Medulla oblongata (tissue), 1 donor: ENCODE data around the gene ADAMTS13.
A peak's percentile ranks its signal among the peaks of the same experiment; 100 is the strongest.

Experiments used
- DNase-seq: peaks from one replicate; pipeline ENCODE4 v3.0.0-alpha.2; 2015; ENCODE audit errors: extremely low spot score

The ADAMTS13 gene

DNA sequence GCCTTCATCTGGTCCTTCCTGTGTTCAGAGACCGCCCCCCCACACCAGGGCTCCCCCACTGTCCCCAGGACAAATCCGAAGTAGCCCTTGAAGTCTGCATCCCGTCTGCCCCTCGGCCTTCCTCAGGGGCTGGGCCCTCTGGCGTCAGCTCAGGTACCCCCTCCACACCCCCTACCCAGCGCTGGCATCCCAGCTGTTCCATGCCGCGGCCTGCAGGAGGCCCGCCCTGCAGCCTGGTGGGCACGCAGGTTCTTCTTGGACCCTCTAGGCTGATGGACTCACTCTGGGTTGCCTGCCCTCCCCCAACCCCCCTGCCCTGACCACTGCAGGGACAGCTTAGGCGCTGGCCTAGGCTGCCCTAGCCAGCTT lies 50.1 kb downstream of the ADAMTS13 start:
- DNase-seq, result no peak

DNA sequence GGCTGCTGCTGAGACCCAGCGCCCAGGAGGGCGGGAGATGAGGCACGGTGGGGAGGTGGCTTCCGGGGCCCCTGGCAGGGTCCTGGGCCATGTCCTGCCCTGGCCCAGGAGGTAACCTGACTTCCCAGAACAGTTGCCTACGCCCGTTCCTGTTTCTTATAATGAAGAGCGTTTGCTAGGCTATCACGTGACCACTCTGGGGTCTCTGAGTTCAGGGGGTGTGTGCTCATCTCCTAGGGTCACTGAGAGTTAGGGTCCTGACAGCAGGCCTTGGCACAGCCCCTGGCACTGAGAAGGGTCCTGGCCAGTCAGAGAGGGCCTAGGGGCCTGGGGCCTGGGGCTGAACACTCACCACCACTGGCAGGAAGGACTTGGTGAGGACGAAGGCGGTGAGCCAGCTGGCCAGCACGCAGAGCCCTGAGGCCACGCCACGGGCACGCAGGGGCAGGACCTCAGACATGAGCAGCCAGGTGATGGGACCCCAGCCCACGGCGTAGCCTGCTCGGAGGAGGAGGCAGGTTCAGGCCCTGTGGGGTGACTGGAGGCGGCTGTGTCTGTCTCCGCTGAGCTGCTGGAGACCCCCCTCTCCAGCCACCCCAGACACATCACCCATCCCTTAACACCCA lies 50.7 kb downstream of the ADAMTS13 start:
- DNase-seq, result no peak

DNA sequence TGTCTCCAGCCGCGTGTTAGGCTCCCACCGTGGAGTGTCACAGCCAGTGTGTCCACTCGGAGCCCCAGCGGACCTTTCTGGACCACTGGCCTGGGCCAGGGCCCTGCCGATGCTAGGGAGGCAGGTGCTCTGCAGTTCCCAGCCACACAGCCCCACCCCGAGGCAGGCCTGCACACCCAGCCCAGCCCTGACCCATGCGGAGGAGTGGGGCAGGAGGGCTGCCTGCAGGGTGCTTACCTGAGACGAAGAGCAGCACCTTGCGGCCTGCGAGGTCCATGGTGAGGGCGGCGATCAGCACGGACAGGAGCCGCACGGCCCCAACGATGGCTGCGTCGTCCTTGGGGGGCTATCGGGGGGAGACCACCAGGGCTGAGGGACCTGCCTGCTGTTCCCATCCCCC lies 51.6 kb downstream of the ADAMTS13 start:
- DNase-seq, result no peak

DNA sequence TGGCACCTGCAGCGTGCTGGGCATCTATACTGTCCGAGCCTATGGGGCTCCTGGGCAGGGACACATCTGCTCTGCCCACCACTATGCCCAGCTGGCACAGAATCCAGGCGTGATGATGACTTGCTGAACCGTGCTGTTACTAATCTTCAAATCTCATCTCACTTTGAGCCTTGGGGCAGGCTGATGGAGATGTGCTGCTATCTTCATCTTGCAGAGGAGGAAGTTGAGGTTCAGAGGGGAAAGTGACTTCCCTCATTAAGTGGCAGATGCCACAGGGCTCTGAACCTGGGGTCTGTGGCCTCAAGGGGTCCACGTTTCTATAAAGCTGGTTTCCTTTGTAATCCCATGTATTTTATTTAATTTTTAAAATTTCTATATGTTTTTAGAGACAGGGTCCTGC lies 52.0 kb downstream of the ADAMTS13 start:
- no peak for DNase-seq

DNA sequence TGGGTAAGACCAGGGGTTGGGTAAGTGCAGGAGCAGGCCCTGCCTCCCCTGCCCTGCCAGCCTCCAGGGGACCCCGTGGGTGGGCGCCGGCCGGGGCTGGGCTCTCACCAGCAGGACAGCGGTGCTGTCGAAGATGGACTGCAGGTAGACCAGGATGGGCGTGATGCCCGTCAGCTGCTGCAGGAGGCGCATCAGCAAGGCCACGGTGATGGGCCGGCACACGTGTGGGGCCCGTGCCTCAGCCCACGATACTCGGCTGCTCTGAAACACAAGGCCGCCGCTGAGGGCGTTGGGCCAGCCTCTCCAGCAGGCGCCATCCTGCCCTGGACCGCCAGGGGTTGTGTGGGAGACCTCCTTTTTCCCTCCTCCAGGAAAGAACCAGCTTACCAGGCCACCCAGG lies 52.7 kb downstream of the ADAMTS13 start:
- no peak for DNase-seq

DNA sequence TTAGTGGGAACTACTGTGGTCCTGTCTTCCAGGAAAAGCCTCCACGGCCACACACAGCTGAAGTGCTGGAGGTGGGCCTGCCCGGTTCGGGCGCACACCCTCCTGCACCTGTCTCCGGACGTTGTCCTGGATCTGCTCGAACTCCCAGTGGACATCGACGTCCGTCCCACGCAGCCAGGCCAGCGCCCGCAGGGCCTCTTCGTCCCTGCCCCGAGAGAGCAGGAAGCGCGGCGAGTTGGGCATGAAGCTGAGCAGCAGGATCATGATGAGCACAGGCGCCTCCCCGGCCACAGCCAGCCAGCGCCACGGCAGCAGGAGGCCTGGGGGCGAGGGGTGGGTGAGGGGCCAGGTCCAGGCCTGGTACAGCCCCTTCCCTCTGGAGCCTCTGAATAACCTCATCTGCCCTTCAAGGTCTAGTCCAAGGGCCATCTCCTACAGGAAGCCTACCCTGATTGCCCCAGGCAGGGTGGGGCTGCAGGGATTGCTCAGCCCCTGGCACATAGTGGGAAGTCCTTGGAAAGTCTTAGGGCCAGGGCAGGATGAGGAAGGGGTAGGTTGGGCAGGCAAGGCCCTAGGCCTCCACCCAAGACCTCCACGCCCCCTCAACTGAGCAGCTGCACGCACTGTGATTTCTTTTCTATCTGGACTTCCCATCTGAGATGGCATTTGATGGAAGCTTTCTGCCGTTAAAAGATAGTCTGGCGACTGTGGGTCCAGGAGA lies 53.3 kb downstream of the ADAMTS13 start:
- no peak for DNase-seq

DNA sequence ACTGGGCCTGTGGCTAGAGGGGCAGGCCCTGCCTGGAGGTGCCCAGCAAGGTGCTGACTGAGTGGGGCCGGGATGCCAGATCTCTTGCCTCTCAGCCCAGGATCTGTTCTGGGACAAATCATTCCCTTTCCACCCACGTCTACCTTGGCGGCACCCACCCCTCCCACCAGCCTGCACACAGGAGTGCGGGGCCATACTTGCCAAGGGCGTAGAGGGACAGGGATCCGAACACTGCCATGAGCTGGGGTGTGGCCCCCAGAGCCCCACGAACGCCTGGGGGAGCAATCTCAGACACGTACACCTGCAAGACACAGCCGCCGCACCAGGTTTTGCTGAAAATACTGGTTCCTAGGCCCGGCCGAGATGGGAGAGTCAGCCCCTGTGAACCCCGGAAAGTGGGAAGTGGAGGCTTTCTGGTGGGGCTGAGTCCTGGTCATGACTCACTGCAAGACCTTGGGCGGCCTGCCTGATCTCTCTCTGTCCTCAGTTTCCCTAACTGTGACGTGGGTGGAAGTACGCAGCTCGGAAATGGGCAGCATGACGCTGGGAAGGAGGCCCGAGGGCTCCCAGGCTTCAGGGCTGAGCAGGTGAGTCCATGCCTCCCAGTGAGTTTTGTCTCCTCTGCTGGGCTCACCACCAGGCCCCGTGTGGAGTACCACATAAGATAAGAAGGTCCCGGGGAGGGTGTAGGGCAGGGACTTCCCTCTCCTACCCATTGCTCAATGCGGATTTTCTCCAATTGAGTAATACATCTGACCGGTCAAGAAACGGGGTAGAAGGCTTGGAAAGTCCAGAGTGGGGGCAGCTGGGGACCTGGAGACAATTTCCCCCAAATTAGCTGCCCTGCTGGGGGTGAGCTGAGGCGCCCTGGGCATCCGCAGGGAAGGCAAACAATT lies 54.1 kb downstream of the ADAMTS13 start:
- no peak for DNase-seq

DNA sequence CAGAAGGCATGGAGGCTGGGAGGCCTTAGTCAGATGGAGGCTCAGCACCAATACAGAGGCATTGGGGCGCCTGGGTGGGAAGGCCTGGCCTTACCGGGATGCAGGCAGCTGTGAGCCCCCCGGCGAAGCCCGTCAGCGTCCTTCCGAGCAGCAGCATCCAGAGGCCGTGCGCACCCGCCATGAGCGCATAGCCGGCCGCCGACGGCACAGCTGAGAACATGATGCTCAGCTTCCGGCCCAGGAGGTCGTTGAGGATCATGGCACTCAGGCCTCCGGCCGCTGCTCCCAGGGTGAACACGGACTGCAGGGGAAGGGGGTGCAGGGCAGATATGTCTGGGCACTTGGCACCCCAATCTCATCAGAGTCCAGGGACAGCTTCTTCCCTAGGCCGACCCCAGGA lies 54.8 kb downstream of the ADAMTS13 start:
- DNase-seq, result no peak

DNA sequence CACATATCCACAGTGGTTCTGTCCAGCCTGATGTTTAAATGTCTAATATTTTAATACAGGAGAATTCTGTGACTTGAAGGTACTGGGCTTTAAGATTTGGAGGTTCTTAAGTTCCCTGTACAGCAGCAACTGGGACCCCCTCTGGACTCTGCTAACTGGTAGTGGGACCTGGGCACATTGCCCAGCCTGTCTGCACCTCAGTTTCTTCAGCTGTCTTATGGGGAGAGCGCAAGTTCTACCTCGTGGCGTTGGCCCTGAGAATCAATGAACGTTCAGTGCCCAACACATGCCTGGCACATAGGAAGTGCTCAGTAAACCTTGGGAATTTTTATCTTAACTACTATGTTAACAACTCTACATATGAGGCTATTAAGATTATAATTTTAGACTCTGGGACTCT lies 55.3 kb downstream of the ADAMTS13 start:
- DNase-seq, result no peak

DNA sequence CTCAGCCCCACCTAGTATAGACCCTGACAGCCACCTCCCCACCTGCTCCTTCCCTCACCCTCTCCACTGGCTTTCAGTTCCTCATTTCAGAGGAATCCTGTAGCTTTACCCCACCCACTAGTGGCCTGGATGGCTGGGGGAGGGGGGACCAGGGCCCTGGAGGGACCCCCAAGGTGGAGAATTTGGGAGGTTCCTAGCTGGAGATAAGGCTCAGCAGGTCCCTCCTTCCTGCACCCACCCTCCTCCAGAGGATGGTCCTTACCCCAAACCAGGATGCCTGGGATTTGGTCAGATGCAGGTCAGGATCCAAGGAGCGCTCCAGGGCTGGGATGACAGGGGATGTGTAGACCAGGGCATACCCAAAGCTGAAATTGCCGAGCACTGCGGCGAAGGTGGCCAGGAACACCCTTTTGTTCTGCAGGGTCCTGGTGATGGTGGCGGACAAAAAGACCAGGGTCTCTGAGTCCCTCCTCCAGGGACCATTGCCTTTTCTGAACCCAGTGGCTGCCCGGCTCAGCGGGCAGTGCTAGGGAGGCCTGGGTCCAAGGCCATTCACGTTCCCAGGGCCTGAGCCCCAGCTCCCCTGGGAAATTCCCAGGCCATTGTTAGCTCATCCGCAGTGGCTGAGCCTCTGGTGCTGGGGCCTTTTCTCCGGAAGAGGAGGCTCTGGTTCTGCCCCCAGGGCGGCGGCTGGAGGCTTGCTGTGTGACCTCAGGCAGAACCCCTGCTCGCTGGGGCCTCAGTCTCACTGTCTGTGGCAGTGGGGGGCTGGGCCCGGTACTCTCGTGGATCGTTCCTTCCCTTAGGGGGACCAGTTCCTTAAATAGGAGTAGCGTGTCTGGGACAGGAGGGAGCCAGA lies 56.1 kb downstream of the ADAMTS13 start:
- DNase-seq, result peak; percentile 6

DNA sequence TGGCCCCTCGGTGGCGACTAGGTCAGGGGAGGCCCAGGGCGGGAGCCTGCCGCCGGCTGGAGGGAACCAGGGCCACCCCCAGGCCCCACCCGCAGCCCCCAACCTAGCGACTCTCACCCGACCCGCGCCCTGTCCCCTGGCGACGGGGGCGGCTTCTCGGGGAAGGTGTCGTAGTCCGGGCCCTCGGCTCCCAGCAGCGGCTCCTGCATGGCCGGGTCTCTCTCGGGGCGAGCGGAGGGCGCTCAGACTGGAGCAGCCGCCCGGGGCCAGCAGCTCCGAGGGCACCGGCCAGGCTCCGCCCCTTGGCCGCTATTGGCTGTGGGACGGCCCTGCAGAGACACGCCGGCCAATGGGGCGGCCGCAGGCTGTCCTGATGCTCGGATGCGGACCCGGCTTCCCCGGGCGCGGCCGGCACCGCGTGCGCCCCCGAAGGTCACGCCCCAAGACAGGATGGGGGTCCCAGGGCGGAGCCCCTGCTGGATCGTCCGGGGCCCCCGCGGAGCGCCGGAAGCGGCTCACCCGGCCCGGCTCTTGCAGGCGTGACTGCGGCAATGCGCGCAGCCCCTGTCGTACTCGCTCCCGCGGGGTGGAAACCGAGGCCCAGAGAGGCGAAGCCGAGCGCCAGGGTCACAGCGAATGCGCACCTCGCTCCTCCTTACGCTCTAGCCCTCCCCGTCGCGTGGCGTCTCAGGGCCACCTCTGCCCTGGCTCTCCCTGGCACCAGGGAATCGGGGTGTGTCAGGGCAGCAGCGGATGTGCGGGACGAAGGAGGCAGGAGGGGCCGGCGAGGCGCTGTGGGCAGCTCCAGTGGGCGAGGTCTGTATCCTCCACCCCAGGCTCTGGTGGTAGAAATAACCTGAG lies 56.9 kb downstream of the ADAMTS13 start, which contains the start of gene SLC2A6:
Gene SLC2A6, minus strand, starts transcription at position 249 of the 861 bp plus-strand sequence. Its CDS starts 40 bp downstream, at position 209.
- peak; percentile 91 for DNase-seq

DNA sequence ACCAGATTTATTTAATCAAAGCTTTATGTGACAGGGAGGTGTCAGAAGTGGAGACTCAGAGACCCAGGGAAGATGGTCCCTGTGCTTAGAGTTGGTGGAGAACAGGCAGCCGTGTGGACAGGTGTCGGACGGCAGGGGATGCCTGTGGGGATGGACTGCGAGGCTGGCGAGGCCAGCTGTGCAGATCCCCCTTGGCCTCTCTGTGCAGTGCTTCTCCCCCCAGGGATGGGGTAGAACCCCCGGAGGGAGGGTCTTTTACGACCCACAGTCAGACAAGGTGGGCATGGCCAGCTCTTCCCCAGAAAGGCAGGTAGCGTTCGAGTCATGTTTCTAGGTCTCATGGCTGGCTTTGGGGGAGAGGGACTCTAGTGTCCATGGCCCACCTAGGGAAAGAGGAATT lies 61.4 kb downstream of the ADAMTS13 start:
- no peak for DNase-seq

DNA sequence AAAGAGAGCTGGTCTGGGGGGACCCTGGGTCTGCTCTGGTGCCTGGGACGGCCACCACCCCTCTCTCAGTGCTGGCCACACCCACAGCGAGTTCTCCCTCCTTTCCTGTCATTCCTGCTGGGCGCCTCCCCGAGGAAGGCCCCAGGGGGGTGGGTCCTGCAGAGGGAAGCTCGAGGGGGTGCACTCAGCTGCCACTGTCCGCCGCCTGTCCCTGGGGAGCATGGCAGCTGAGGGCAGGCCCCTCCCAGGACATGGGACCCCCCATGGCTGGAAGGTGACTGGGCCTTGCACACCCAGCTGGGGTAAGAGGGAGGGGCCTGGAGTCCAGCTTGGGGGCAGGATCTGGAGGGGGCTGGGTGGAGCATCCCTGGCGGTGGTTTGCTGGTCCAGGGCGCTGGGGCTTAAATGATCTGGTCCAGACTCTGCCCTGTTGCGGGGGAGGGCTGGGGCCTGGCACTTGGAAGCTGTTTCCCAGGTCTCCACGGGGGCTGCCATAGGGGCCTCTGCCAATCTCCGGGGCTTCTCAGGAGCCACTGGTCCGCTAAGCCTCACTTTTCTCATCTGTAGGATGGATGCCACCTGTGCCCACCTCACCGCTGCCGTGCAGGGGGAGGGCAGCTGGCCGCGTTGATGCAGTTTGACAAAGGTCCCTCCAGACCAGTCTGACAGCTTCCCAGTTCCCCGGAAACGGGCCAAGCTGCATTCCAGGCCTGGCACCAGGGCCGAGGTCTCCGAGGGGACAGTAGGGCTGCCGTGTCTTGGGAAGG lies 62.7 kb downstream of the ADAMTS13 start:
- DNase-seq, result no peak

DNA sequence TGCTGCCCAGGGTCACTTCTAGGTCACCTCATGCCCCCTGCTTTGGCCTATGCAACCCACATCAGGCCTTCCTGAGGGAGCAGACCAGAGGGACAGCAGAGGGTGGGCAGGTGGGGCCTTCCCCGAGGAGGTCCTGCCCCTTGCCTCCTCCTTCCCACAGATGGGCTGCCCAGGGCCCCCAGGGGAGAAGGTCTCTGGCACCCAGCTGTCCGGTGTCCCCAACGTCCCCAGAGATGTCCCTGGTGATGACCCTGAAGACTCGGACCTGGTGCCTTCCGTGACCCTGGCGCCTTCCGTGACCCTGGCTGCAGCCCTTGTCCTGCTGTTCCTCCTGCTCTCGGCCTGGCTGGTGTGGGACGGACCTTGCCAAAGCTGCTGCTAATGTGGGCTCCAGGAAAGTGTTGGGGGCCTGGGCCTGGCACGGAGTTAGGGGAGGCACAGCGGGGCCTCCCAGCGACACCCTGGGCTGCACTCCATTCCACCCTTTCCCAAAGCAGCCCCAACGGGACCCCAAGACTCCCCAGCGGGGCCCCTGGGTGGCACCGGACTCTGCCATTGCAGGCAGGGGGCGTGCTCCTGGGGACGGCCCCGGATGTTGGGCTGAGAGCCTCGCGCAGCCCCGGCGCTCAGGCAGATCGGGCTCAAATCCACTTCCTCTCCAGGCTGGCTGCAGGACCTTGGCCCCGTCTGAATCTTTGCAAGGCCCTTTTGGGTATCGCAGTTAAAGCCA lies 63.5 kb downstream of the ADAMTS13 start:
- no peak for DNase-seq

DNA sequence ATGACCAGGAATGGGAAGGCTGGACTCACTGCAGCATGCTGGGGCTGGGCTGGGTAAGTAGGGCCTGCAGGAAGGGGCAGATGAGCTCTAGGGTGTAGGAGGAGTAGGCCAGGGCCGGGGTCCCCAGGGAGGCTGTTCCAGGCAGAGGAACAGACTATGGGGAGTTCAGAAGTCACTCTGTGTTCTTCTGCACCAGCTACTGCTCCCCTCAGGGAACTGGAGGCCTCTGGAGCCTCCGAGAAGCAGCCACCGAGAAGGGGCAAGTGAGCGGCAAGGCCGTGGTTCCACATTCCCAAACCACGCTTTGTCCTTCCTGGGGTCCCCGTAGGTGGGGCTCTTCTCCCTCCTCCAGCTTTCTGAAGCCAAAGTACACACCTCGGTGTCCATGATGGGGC lies 65.2 kb downstream of the ADAMTS13 start:
- no peak for DNase-seq

DNA sequence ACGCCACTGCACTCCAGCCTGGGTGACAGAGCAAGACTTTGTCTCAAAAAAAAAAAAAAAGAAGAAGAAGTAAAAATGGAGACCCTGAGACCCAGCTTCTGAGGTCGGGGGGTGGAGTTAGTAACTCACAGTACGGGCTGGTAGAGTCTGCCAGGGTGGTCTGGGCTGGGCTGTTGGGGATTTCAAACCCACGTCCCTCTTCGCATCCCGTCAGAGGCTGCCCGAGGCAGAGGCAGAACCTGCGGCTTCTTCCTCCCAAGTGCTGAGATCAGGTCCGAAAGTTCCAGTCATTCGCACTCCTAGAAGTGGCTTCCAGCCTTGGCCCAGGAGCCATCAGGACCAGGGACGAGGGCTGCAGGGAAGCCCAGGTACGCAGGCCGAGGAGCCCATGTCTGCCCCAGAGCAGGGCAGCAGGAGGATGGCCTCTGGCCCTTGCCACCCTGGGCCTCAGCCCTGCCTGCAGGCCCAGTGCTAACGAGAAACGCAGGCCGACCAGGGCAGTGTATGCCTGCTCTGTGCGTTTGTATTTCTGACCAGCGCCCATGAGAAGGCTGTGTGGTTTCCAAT lies 66.6 kb downstream of the ADAMTS13 start:
- DNase-seq, result no peak

DNA sequence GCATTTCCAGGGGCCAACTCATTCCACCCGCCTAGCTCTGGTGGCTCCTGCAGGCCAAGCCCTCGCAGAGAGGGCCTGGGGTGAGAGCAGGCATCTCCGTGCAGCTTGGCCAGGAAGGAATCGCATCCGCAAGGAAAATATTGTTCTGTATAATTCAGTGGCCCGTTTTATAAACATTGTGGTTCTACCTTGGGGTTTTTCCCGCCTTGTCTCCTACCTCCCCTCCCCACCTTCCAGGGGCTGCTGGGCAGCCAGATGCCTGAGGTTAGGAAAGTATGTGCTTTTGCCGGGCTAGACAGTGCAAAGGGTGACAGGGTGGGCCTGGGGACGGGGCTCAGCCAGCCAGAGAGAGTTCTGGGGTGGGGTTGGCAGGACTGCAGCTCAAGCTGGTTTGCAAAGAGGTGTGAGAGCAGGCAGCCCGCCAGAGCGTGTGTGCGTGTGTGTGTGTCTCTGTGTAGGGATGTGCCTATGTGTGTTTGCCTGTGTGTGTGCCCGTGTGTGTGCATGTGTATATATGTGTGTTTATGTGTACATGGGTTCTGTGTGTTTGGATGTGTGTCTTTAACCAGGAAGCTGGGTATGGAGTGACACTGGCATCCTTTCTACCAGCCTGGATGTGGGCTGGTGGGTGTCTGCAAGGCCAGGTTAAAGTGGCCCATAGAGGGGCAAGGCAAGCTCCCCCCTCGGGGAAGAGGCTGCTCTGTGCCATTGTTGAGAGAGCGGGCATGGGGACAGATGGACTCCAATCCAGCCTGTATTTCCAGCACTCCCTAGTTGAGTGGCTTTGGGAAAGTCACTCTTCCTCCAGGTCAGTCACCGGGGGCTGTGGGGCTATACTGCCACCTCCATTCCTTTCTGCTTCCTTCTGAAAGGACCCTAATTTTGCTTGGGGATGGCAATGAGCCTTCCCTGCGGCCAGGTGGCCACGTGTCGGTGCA lies 67.4 kb downstream of the ADAMTS13 start:
- no peak for DNase-seq

DNA sequence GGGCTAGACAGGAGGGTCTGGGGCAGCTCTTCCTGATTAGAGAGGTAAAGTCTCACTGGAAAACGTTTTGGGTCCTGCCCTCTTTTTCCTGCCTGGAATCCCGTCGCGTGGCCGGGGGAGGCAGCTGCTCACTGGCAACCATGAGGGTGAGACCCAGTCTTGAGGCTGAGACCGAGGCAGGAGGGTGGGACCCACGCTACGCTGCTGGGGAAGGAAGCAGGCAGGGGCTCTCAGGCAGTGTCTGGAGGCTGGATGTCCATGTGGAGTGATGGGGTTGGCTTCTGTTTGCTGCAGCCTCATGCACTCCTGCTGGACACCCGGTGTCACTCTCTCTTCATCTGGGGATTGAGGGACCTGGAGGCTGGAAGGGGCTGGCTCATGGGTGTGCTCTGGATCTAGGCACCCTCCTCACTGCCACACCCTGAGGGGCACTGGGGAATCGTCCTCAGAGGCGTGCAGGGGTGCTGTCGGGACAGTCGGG lies 68.1 kb downstream of the ADAMTS13 start:
- no peak for DNase-seq
